ENCODE measurements around the gene NCBP3.
A peak's percentile ranks its signal among the peaks of the same experiment; 100 is the strongest.

- TF ChIP-seq CTCF (IDR thresholded peaks at IDR 0.05) (no peak), TCF7L2 (IDR thresholded peaks at IDR 0.05; ENCODE audit: low read depth, low read length) (peak; percentile 53; the same call in 1 of the 2 replicates), POLR2AphosphoS5 (IDR thresholded peaks at IDR 0.05; ENCODE audit: low read depth, low read length) (no peak), SIN3A (IDR thresholded peaks at IDR 0.05; ENCODE audit: borderline replicate concordance, insufficient read depth, low read depth, low read length) (no peak)
These were observed 50.5 kb downstream of the NCBP3 start for GRCh38 chr17:3795390-3796102.

All from Panc1 (cell line).